ENCODE measurements around the gene RPN1. TPM values are rescaled to one million over a fixed set of nuclear protein-coding genes. Genes with fewer than 3 reads are reported as not detected.

Gene RPN1
- total RNA-seq (2013; cell fraction: nucleolus; rRNA removed) = 135 and 154 TPM in 2 replicates
- total RNA-seq (2014; rRNA removed) (223 and 227 TPM in 2 replicates), total RNA-seq (2014; rRNA removed; fragmentation: Illumina TruSeq; extraction: Trizol) (153 and 162 TPM in 2 replicates), total RNA-seq (2021) (147 and 150 TPM in 2 replicates), polyA plus RNA-seq (2011; rRNA removed) (231 and 241 TPM in 2 replicates), polyA plus RNA-seq (2014; fragmentation: Illumina TruSeq; extraction: Trizol) (136 and 142 TPM in 2 replicates), polyA plus RNA-seq (2014; fragmentation: Nextera tagmentation; extraction: Ambion mirVana) (10 to 100 TPM; 56.1 to 58.3 TPM), polyA plus RNA-seq (2014; rRNA removed) (146 and 152 TPM in 2 replicates), polyA plus RNA-seq (2016; fragmentation: Nextera tagmentation; extraction: Ambion mirVana) (100 to 1,000 TPM; 260 to 266 TPM), polyA minus RNA-seq (2011; rRNA and poly(A)+ RNA removed) (280 and 296 TPM in 2 replicates), Bru-seq, nascent RNA (percentile 79 among the genes with signal in this experiment), BruChase-seq, experiment 1, labeled RNA remaining after a 6-hour chase (percentile 85 among the genes with signal in this experiment), BruChase-seq, experiment 2, labeled RNA remaining after a 2-hour chase (percentile 77 among the genes with signal in this experiment)
- polyA plus RNA-seq (2011; ENCODE audit: low read depth) = 86.6 TPM
- polyA plus RNA-seq (2011; cell fraction: cytosol; rRNA removed) = 154 and 157 TPM in 2 replicates
- polyA plus RNA-seq (2011; cell fraction: nucleus; rRNA removed) = 87.4 and 115 TPM in 2 replicates
- 113 TPM in 2 replicates for polyA plus RNA-seq (2012)
- polyA minus RNA-seq (2011; cell fraction: cytosol; rRNA and poly(A)+ RNA removed) = 78.7 and 87.7 TPM in 2 replicates
- 45.7 and 72.0 TPM in 2 replicates for polyA minus RNA-seq (2011; cell fraction: nucleus; rRNA and poly(A)+ RNA removed)
- long read RNA-seq, experiment 1, transcript RPN1-201 (10 exons, 2,314 nt) = major isoform, 205 of 219 reads
- long read RNA-seq, experiment 1, partial matches to known transcripts = 3 of 219 reads
- long read RNA-seq, experiment 1, other reads (novel, unspliced or antisense) = 11 of 219 reads
- long read RNA-seq, experiment 2, transcript RPN1-201 (10 exons, 2,314 nt) = major isoform, 97 of 360 reads
- long read RNA-seq, experiment 2, partial matches to known transcripts = 257 of 360 reads
- long read RNA-seq, experiment 2, other reads (novel, unspliced or antisense) = 6 of 360 reads

- ChIA-PET CTCF (interaction anchor here (0.8 to 3.2 kb wide), 4 partner anchors 8 to 138 kb away, joined by 3 to 26 read pairs (median 10); no protein-coding TSS in a partner anchor), POLR2A (interaction anchor here (0.6 to 1.7 kb wide), 7 partner anchors 10 to 154 kb away, joined by 3 to 15 read pairs (median 5); partner anchors contain the start of gene RAB7A), RAD21 (ENCODE audit: unreplicated experiment) (interaction anchor here (1.1 to 2.8 kb wide), 7 partner anchors 12 to 229 kb away, joined by 3 to 12 read pairs (median 5); partner anchors contain the start of gene ACAD9), SMC1A (ENCODE audit: uncharacterized antibody, unreplicated experiment) (interaction anchor here (0.6 kb wide), 1 partner anchor 172 kb away, joined by 3 read pairs; no protein-coding TSS in a partner anchor)
- 1% methylated on average over 87 of the region's 96 CpGs for WGBS (ENCODE audit: insufficient coverage, insufficient replicate concordance, low lambda C conversion rate, missing lambda C conversion rate)
- no peaks in the 10 kb centered on the region for H3K9me3 ChIP-seq (replicated peaks; ENCODE audit: control insufficient read depth, insufficient read depth, low read length)
- H3K4me2 ChIP-seq (ENCODE audit: control insufficient read depth, insufficient read depth) = peak within 1 kb of the TSS; percentile 96
- H2AFZ ChIP-seq (ENCODE audit: control insufficient read depth, low read depth, low read length) = peak within 1 kb of the TSS; percentile 87
- H3K4me1 ChIP-seq (ENCODE audit: control insufficient read depth, insufficient read depth, low read length) = no peaks in the 10 kb centered on the region
- DNase-seq (ENCODE audit: low read depth, low spot score) (peak; percentile 74), FAIRE-seq (peak; percentile 61), ATAC-seq (peak; percentile 98)
- peak within 1 kb of the TSS; percentile 90 for H3K27ac ChIP-seq (ENCODE audit: control insufficient read depth, insufficient read depth)
- H4K20me1 ChIP-seq (ENCODE audit: control insufficient read depth, insufficient read depth) = peaks cover 3% of the 10 kb centered on the region; the same call in 1 of the 2 replicates
- in situ Hi-C loops (cut with MboI) = no loop called here
- no peaks in the 10 kb centered on the region for H3K27me3 ChIP-seq (replicated peaks in 1 of 2; ENCODE audit: control insufficient read depth in 2 of 2, insufficient read depth in 2 of 2, low read length in 1 of 2)
- H3K9ac ChIP-seq (ENCODE audit: control insufficient read depth, insufficient read depth, low read length) = peak within 1 kb of the TSS; percentile 96
- intact Hi-C loops (cut with micrococcal nuclease; ENCODE audit: unreplicated experiment) = loop anchor here (2.0 to 10.0 kb wide), 3 partner anchors 30 to 534 kb away; partner anchors contain the start of gene CNBP
- H3K79me2 ChIP-seq (ENCODE audit: control insufficient read depth, insufficient read depth, low read length) = peaks cover 50% of the 10 kb centered on the region
- peak within 1 kb of the TSS; percentile 100 for H3K4me3 ChIP-seq
- no TSS peak for BruUV-seq (replicated peaks)
- no peaks in the 10 kb centered on the region for H3K36me3 ChIP-seq (ENCODE audit: control insufficient read depth in 2 of 2, insufficient read depth in 2 of 2, low read length in 1 of 2)
- TF ChIP-seq MEF2A (IDR thresholded peaks at IDR 0.05; ENCODE audit: insufficient read depth, low read depth, low read length) (no peak), ZNF24 (IDR thresholded peaks at IDR 0.05) (no peak), NBN (IDR thresholded peaks at IDR 0.05) (peak; percentile 95), MYB (IDR thresholded peaks at IDR 0.05; ENCODE audit: borderline replicate concordance, low read depth, low read length) (no peak), YY1 (IDR thresholded peaks at IDR 0.05; ENCODE audit: low read depth, low read length) (peak; percentile 94), EGR1 (IDR thresholded peaks at IDR 0.05; ENCODE audit: borderline replicate concordance in 1 of 2, low read depth in 2 of 2, low read length in 2 of 2) (peak in 1 of 2 experiments; percentile 60; a peak in 1 of 3 replicates), POLR2AphosphoS2 (IDR thresholded peaks at IDR 0.05; ENCODE audit: low read depth, low read length) (0 out of 2 replicates have a peak, but pooled peaks have one; percentile 73), TAF1 (IDR thresholded peaks at IDR 0.05; ENCODE audit: borderline replicate concordance, low read depth, low read length) (peak; percentile 89), IKZF2 (IDR thresholded peaks at IDR 0.05) (0 out of 4 replicates have a peak, but pooled peaks of 1 of the 2 experiments have one; percentile 27), NR2C2 (IDR thresholded peaks at IDR 0.05; ENCODE audit: borderline replicate concordance, control insufficient read depth, insufficient read length, low read depth) (no peak), CREB1 (IDR thresholded peaks at IDR 0.05; ENCODE audit: low read depth) (peak; percentile 98), POLR2AphosphoS5 (IDR thresholded peaks at IDR 0.05; ENCODE audit: low read length) (peak; percentile 91), ZNF384 (IDR thresholded peaks at IDR 0.05; ENCODE audit: borderline replicate concordance, low read depth, low read length) (peak; percentile 67; the same call in 1 of the 2 replicates), POU2F2 (IDR thresholded peaks at IDR 0.05; ENCODE audit: borderline replicate concordance, low read depth, low read length) (peak; percentile 46; the same call in 1 of the 3 replicates), ATF3 (IDR thresholded peaks at IDR 0.05; ENCODE audit: borderline replicate concordance, extremely low read depth, low read depth, low read length) (peak; percentile 52; the same call in 1 of the 2 replicates), NFYB (IDR thresholded peaks at IDR 0.05; ENCODE audit: insufficient read depth, low read depth, low read length) (peak; percentile 72; the same call in 1 of the 2 replicates), BMI1 (IDR thresholded peaks at IDR 0.05; ENCODE audit: borderline replicate concordance) (peak; percentile 90)
Measured at GRCh38 chr3:128650096-128651050, at the start of gene RPN1. Gene RPN1 (minus strand): TSS chr3:128650818. CDS start chr3:128650800, 18 bp downstream.

Data from GM12878 (cell line).